ENCODE results near the gene LCE1E.

DNA sequence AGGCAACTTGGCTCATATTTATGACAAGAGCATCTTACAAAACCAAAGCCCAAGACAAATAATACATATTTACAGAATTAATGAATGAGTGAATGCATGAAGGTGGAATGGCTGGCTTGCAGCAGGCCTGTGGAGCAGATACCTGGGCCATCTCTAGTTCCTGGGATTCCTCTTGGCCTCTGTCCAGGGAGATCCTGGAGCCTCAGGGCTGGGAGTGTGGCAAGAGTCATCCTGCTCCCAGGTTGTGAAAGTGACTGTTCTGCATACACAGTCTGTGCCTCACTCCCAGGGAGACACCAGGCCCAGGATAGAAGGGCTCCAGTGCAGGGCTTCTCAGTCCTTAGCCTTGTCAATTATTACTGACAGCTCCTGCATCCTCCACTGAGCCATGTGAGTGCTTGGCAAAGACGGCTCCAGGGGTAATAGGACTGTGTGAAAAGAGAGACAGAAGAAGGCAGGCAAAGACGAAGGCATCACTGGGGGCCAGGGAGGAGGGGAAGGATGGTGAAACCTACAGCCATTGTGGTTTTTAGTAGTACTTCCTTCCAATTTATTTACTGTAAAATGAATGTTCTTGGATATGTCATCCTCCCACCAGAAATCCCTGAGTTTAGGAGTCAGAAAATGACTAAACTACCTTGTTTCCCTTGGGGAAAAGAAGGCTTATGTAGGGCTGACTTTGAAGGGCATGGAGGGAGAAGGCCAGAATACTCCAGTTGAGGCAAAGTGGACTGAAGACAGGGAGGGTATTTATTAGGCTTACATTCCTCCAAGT lies 42.5 kb upstream of the LCE1E start:
- TF ChIP-seq CTCF (IDR thresholded peaks at IDR 0.05) (no peak), POLR2AphosphoS5 (IDR thresholded peaks at IDR 0.05) (no peak)

Measured in prostate gland (tissue), 2 donors.